CD4-positive, alpha-beta T cell treated with Interleukin-17A for 4 hours (primary cell): ENCODE measurements around the gene BDKRB1.
"Not testable (repeated sequence)": the region's sequence is repeated elsewhere in the genome, so short reads cannot be mapped to it uniquely, and the experiment has no call there.

ENCODE experiments used
- DNase-seq: peaks from one replicate; pipeline ENCODE4 v3.0.0-alpha.2; 2020; ENCODE audit warnings: mixed read lengths

The BDKRB1 gene

GRCh38 chr14:96235426-96235825 lies 20.6 kb upstream of the BDKRB1 start:
- DNase-seq: no peak

GRCh38 chr14:96237641-96238040 lies 18.4 kb upstream of the BDKRB1 start:
- DNase-seq: no peak

GRCh38 chr14:96238676-96239265 lies 17.2 kb upstream of the BDKRB1 start:
- DNase-seq: no peak

- DNase-seq: no peak
Observed at GRCh38 chr14:96239711-96240141, 16.3 kb upstream of the BDKRB1 start.

GRCh38 chr14:96240641-96241040 lies 15.4 kb upstream of the BDKRB1 start:
- no peak for DNase-seq

- DNase-seq: no peak
Observed at GRCh38 chr14:96242126-96242525, 13.9 kb upstream of the BDKRB1 start.

- DNase-seq: no peak
Observed at GRCh38 chr14:96243785-96244184, 12.2 kb upstream of the BDKRB1 start.

GRCh38 chr14:96245074-96245473 lies 10.9 kb upstream of the BDKRB1 start:
- not testable (repeated sequence) for DNase-seq

- DNase-seq: no peak
Observed at GRCh38 chr14:96245710-96246538, 10.1 kb upstream of the BDKRB1 start.

- DNase-seq: no peak
Observed at GRCh38 chr14:96246539-96246847, 9.5 kb upstream of the BDKRB1 start.

- DNase-seq: no peak
Observed at GRCh38 chr14:96247031-96247430, 9.0 kb upstream of the BDKRB1 start.

GRCh38 chr14:96249029-96249428 lies 7.0 kb upstream of the BDKRB1 start:
- no peak for DNase-seq

GRCh38 chr14:96250485-96250884 lies 5.5 kb upstream of the BDKRB1 start:
- no peak for DNase-seq

GRCh38 chr14:96251656-96252155 lies 4.3 kb upstream of the BDKRB1 start:
- no peak for DNase-seq

GRCh38 chr14:96252323-96252998 lies 3.5 kb upstream of the BDKRB1 start:
- DNase-seq: no peak

GRCh38 chr14:96252999-96253539 lies 2.9 kb upstream of the BDKRB1 start:
- no peak for DNase-seq

GRCh38 chr14:96254687-96255086 lies 1.3 kb upstream of the BDKRB1 start:
- no peak for DNase-seq

- no peak for DNase-seq
Observed at GRCh38 chr14:96256407-96256806, 397 bp downstream of the BDKRB1 start.

- no peak for DNase-seq
Observed at GRCh38 chr14:96257056-96257455, 1.0 kb downstream of the BDKRB1 start.

- no peak for DNase-seq
Observed at GRCh38 chr14:96257900-96258299, 1.9 kb downstream of the BDKRB1 start.

GRCh38 chr14:96260341-96260821 lies 4.4 kb downstream of the BDKRB1 start:
- no peak for DNase-seq

- DNase-seq: no peak
Observed at GRCh38 chr14:96261053-96261452, 5.0 kb downstream of the BDKRB1 start.
